ENCODE data around the gene ATG4C. TPM values are rescaled to one million over a fixed set of nuclear protein-coding genes. Genes with fewer than 3 reads are reported as not detected.
A peak's percentile ranks its signal among the peaks of the same experiment; 100 is the strongest.

The ATG4C gene
- polyA plus RNA-seq, 1 donor (not counting 4 experiments of a cell fraction or from before 2014, with no cell fraction given), result 9.1 TPM

DNA sequence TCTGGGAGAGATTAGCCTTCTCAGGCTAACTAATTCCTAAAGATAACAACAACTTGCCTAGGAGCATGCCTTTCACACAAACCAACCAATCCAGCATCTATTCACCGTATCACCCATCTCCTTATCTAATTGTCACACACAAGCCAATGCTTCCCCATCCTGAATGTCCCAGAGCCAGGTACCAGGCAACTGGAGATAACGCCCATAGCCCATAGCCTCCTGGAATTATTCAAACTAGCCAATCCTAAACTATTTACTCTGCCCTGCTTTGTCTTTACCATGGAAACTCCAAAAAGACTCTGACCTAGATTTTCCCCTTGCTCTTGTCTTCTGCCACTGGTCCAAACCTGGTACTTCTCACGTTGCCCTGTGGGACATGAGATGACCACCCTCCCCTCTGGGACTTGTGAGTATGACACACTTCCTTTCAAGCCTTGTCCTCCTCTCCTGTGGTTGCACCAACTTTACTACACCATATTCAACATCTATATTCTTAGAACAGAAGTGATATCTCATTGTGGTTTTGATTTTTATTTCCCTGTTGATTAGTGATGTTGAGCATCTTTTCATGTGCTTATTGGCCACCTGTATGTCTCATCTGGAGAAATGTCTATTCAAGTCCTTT is 8.8 kb upstream of the ATG4C start:
- Histone ChIP-seq H3K9me3 (ENCODE audit: control insufficient read depth, low read depth, low read length) (no peaks in the 10 kb centered on the region), H3K79me2 (ENCODE audit: control insufficient read depth, insufficient read depth, low read length) (no peaks in the 10 kb centered on the region), H3K27me3 (ENCODE audit: control insufficient read depth, extremely low read depth, insufficient read depth, low read length) (no peaks in the 10 kb centered on the region), H3K36me3 (ENCODE audit: control insufficient read depth in 2 of 2, extremely low read depth in 1 of 2, insufficient read depth in 2 of 2, low read length in 2 of 2) (no peaks in the 10 kb centered on the region), H3K9ac (ENCODE audit: control insufficient read depth, extremely low read depth, insufficient read depth, low read length) (no peak overlapping the region), H4K20me1 (ENCODE audit: control insufficient read depth, extremely low read depth, insufficient read depth, low read length) (no peaks in the 10 kb centered on the region), H3K4me2 (ENCODE audit: control insufficient read depth, extremely low read depth, insufficient read depth, low read depth, low read length) (no peak overlapping the region), H3K27ac (ENCODE audit: control insufficient read depth, insufficient read depth, low read length) (no peak overlapping the region), H3K4me1 (ENCODE audit: control insufficient read depth, extremely low read depth, insufficient read depth, low read length) (peaks cover 9% of the 10 kb centered on the region), H3K9me1 (ENCODE audit: control insufficient read depth, extremely low read depth, insufficient read depth, low read length) (no peaks in the 10 kb centered on the region), H3K4me3 (ENCODE audit: control insufficient read depth in 2 of 3, extremely low read depth in 1 of 3, insufficient read depth in 2 of 3, low read depth in 1 of 3, low read length in 3 of 3) (no peak overlapping the region), H2AFZ (ENCODE audit: control insufficient read depth, low read length) (no peak overlapping the region)
- DNase-seq (ENCODE audit: low read depth, low spot score), result no peak
- no peak for FAIRE-seq
- dilution Hi-C loops (cut with MboI; ENCODE audit: extremely low pct_ligation_motif_present, low sequenced_read_pairs), result no loop called here
- TF ChIP-seq EZH2 (IDR thresholded peaks at IDR 0.05; ENCODE audit: low read length), result no peak
- TF ChIP-seq, protein P1, sequence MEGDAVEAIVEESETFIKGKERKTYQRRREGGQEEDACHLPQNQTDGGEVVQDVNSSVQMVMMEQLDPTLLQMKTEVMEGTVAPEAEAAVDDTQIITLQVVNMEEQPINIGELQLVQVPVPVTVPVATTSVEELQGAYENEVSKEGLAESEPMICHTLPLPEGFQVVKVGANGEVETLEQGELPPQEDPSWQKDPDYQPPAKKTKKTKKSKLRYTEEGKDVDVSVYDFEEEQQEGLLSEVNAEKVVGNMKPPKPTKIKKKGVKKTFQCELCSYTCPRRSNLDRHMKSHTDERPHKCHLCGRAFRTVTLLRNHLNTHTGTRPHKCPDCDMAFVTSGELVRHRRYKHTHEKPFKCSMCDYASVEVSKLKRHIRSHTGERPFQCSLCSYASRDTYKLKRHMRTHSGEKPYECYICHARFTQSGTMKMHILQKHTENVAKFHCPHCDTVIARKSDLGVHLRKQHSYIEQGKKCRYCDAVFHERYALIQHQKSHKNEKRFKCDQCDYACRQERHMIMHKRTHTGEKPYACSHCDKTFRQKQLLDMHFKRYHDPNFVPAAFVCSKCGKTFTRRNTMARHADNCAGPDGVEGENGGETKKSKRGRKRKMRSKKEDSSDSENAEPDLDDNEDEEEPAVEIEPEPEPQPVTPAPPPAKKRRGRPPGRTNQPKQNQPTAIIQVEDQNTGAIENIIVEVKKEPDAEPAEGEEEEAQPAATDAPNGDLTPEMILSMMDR (optimal IDR thresholded peaks at IDR 0.05 in 1 of 3, IDR thresholded peaks at IDR 0.05 in 1 of 3, conservative IDR thresholded peaks at IDR 0.05 in 1 of 3; ENCODE audit: extremely low read depth in 1 of 3, insufficient read depth in 2 of 3, low read length in 3 of 3), result no peak

- Histone ChIP-seq H3K79me2 (ENCODE audit: control insufficient read depth, insufficient read depth, low read length) (no peaks in the 10 kb centered on the region), H3K9ac (ENCODE audit: control insufficient read depth, extremely low read depth, insufficient read depth, low read length) (no peak overlapping the region), H3K36me3 (ENCODE audit: control insufficient read depth in 2 of 2, extremely low read depth in 1 of 2, insufficient read depth in 2 of 2, low read length in 2 of 2) (no peaks in the 10 kb centered on the region), H4K20me1 (ENCODE audit: control insufficient read depth, extremely low read depth, insufficient read depth, low read length) (no peaks in the 10 kb centered on the region), H3K9me1 (ENCODE audit: control insufficient read depth, extremely low read depth, insufficient read depth, low read length) (no peaks in the 10 kb centered on the region), H3K4me1 (ENCODE audit: control insufficient read depth, extremely low read depth, insufficient read depth, low read length) (peaks cover 11% of the 10 kb centered on the region), H3K4me2 (ENCODE audit: control insufficient read depth, extremely low read depth, insufficient read depth, low read depth, low read length) (peak overlapping the region; percentile 51), H3K27me3 (ENCODE audit: control insufficient read depth, extremely low read depth, insufficient read depth, low read length) (no peaks in the 10 kb centered on the region), H2AFZ (ENCODE audit: control insufficient read depth, low read length) (peak overlapping the region; percentile 63), H3K27ac (ENCODE audit: control insufficient read depth, insufficient read depth, low read length) (no peak overlapping the region), H3K9me3 (ENCODE audit: control insufficient read depth, low read depth, low read length) (no peaks in the 10 kb centered on the region), H3K4me3 (ENCODE audit: control insufficient read depth in 2 of 3, extremely low read depth in 1 of 3, insufficient read depth in 2 of 3, low read depth in 1 of 3, low read length in 3 of 3) (no peak overlapping the region)
- no peak for DNase-seq (ENCODE audit: low read depth, low spot score)
- TF ChIP-seq, protein P1 (optimal IDR thresholded peaks at IDR 0.05 in 1 of 3, IDR thresholded peaks at IDR 0.05 in 1 of 3, conservative IDR thresholded peaks at IDR 0.05 in 1 of 3; ENCODE audit: extremely low read depth in 1 of 3, insufficient read depth in 2 of 3, low read length in 3 of 3), result no peak
- TF ChIP-seq EZH2 (IDR thresholded peaks at IDR 0.05; ENCODE audit: low read length), result no peak
- dilution Hi-C loops (cut with MboI; ENCODE audit: extremely low pct_ligation_motif_present, low sequenced_read_pairs), result no loop called here
- FAIRE-seq, result no peak
Observed at GRCh38 chr1:62778208-62778607, 5.7 kb upstream of the ATG4C start.

Measured in keratinocyte (primary cell).